Stimulated activated CD4-positive, alpha-beta T cell treated with anti-CD3 and anti-CD28 coated beads, TNF-alpha, amount 100 ng/mL, for 48 hours (primary cell): ENCODE data around the gene MRGPRF.

ENCODE experiments used
- DNase-seq, 3 donors: peaks; one replicate each; pipeline ENCODE4 v3.0.0-alpha.2; 2020; ENCODE audit warnings: low read depth in 3 of 3

MRGPRF gene

GRCh38 chr11:69050592-69051380, 37.7 kb upstream of the MRGPRF start:
- no peak for DNase-seq

GRCh38 chr11:69049490-69049867, 36.4 kb upstream of the MRGPRF start:
- no peak for DNase-seq

GRCh38 chr11:69048694-69049489, 35.8 kb upstream of the MRGPRF start, which contains the start of gene TPCN2:
Gene TPCN2, plus strand, starts transcription at chr11:69048932. Its CDS starts 66 bp downstream, at chr11:69048998.
- peak; percentile 75 to 86 (median 82) for DNase-seq

- DNase-seq, result no peak
Observed at GRCh38 chr11:69048031-69048693, 35.1 kb upstream of the MRGPRF start.

GRCh38 chr11:69044111-69045013, 31.3 kb upstream of the MRGPRF start:
- DNase-seq, result no peak

GRCh38 chr11:69041516-69041915, 28.5 kb upstream of the MRGPRF start:
- DNase-seq, result no peak

GRCh38 chr11:69040581-69041260, 27.7 kb upstream of the MRGPRF start:
- DNase-seq, result peak in 1 of 3 donors; percentile 16

- no peak for DNase-seq
Observed at GRCh38 chr11:69040051-69040450, 27.0 kb upstream of the MRGPRF start.

- DNase-seq, result no peak
Observed at GRCh38 chr11:69039501-69039900, 26.5 kb upstream of the MRGPRF start.

GRCh38 chr11:69037544-69037943, 24.5 kb upstream of the MRGPRF start:
- no peak for DNase-seq

GRCh38 chr11:69037074-69037473, 24.0 kb upstream of the MRGPRF start:
- no peak for DNase-seq

- DNase-seq, result no peak
Observed at GRCh38 chr11:69035946-69036340, 22.9 kb upstream of the MRGPRF start.

- no peak for DNase-seq
Observed at GRCh38 chr11:69035150-69035945, 22.3 kb upstream of the MRGPRF start.

GRCh38 chr11:69034123-69034867, 21.2 kb upstream of the MRGPRF start:
- no peak for DNase-seq

GRCh38 chr11:69033431-69033830, 20.4 kb upstream of the MRGPRF start:
- no peak for DNase-seq

GRCh38 chr11:69032833-69033232, 19.8 kb upstream of the MRGPRF start:
- DNase-seq, result no peak

- DNase-seq, result no peak
Observed at GRCh38 chr11:69030301-69030700, 17.3 kb upstream of the MRGPRF start.

- no peak for DNase-seq
Observed at GRCh38 chr11:69027704-69028372, 14.8 kb upstream of the MRGPRF start.

- no peak for DNase-seq
Observed at GRCh38 chr11:69024509-69024908, 11.5 kb upstream of the MRGPRF start.
